Stimulated activated CD4-positive, alpha-beta T cell treated with anti-CD3 and anti-CD28 coated beads, Interleukin-1b, Interleukin-23, amount 100 ng/mL, for 24 hours (primary cell): ENCODE results near the gene APOBR.
"Not testable (repeated sequence)": the region's sequence is repeated elsewhere in the genome, so short reads cannot be mapped to it uniquely, and the experiment has no call there.

ENCODE experiments used
- DNase-seq, 4 experiments: peaks; one replicate each; pipeline ENCODE4 v3.0.0-alpha.2; 2020; ENCODE audit warnings: low read depth in 4 of 4, low spot score in 1 of 4

The APOBR gene

DNA sequence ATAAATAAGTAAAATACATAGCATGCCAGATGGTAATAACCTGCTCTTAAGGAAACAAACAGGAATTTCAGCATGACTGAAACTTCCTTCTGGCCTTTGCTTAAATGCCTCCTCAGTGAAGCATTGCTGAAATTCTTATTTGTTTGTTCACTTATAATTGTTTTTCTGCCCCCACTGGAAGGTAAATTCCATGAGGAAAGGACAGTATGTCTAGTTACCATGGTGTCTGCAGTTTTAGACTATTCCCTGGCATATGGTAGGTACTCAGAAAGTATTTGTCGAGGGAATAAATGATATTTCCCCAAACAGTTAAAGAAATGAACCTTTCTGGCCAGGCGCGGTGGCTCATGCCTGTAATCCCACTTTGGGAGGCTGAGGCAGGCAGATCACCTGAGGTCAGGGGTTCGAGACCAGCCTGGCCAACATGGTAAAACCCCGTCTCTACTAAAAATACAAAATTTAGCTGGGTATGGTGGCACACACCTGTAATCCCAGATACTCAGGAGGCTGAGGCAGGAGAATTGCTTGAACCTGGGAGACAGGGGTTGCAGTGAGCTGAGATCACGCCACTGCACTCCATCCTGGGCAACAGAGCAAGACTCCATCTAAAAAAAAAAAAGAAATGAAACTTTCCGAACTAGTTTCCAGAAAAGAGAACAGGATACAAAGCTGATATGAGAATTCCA is 32.8 kb downstream of the APOBR start:
- not testable (repeated sequence) for DNase-seq

DNA sequence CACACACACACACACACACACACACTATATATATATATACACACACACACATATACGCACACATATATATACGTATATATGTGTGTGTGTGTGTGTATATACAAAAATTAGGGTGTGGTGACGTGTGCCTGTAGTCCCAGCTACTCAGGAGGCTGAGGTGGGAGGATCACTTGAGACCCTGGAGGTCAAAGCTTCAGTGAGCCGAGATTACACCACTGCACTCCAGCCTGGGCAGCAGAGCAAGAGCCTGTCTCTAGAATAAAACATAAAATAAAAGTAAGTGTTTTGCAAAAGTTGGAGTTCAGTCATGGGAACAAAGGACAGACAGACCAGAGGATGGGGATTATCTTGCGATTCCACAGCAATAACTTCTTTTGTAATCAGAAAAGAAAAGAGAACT is 33.5 kb downstream of the APOBR start:
- no peak for DNase-seq

- DNase-seq = no peak
Measured at GRCh38 chr16:28528463-28528867, 34.0 kb downstream of the APOBR start.

- DNase-seq = no peak
Measured at GRCh38 chr16:28529124-28529523, 34.7 kb downstream of the APOBR start.

GRCh38 chr16:28531777-28532744 is 37.6 kb downstream of the APOBR start:
- no peak for DNase-seq

DNA sequence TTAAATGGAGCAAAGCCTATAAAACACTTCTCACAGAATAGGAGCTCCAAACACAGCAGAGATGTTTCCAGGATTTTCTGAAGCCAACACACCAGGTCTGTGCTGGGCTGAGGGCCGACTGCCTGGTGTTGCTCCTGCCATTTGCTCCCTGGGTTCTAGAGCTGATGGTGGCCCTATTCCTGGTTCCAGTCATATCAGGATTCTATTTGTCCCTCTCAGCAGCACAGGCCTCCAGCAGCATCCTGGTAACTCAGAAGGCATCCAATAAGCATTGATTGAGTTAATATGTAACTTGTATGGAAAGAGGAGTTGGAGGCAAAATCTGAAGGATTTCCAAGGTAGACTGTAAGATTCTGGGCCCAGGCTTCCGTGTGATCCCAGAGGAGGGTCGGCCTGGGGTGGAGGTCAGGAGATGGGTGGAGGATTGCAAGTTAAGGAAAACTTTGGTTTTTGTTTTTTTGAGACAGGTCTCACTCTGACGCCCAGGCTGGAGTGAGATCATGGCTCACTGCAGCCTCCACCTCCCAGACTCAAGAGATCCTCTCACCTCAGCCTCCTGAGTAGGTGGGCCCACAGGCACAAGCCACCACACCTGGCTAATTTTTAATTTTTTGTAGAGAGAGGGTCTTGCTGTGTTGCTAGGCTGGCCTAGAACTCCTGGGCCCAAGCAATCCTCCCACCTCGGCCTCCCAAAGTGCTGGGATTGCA is 38.7 kb downstream of the APOBR start:
- DNase-seq = no peak

- DNase-seq = no peak
Measured at GRCh38 chr16:28534542-28535373, 40.3 kb downstream of the APOBR start.

GRCh38 chr16:28537076-28537475 is 42.6 kb downstream of the APOBR start:
- DNase-seq = no peak

DNA sequence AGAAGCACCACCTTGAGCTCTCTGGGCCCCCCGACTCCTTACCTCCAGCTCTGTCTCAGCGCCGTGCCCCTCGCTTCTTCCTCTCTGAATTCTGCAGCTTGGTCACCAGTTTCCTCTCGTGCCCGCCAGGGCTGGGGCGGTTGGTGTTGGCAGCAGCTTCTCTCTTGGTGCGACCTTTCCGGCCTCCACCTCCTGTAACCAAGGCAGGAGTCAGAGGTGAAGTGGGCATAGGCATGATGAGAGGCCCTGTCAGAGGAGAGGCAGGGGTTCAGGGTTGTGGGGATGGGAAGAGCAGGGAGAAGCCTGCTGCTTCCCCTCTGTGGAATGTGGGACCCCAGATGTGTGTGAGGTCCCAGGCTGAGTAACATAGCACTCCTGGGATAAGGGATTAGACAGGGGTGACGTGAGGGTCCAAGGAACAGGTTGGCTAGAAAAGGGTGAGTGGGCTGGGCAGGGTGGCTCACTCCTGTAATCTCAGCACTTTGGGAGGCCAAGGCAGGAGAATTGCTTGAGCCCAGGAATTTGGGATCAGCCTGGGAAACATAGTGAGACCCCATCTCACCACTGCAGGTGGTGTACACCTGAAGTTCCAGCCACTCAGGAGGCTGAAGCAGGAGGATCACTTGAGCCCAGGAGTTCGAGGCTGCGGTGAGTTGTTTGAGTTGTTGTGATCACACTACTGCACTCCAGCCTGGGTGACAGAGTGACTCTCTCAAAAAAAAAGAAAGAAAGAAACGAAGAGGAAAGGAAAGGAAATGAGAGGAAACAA is 43.7 kb downstream of the APOBR start:
- DNase-seq = no peak

GRCh38 chr16:28538733-28539596 is 44.5 kb downstream of the APOBR start, which contains the start of gene NUPR1:
NUPR1 (minus strand) TSS chr16:28538974; CDS start chr16:28538907, 67 bp downstream.
- no peak for DNase-seq

GRCh38 chr16:28540346-28540745 is 45.9 kb downstream of the APOBR start:
- no peak for DNase-seq

DNA sequence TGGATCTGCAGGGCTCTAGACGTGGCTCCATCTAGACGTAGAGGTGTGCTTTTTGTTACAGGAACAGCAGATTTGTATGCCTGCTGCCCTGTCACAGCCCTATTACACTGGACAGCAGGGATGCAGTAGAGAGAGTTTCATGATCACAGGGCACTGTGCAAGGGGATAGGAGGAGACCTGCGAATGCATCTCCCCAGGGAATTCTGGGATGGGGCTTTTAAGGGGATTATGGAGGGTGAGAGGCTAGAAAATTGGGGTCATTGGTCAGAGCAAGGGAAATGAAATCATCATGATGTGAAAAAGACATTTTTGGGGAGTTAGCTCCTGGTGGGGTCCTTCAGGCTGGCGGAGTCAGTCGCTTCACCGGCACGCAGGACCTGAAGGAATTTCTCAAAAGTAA is 48.2 kb downstream of the APOBR start:
- DNase-seq = no peak

GRCh38 chr16:28543072-28543471 is 48.6 kb downstream of the APOBR start:
- no peak for DNase-seq

GRCh38 chr16:28544998-28545397 is 50.6 kb downstream of the APOBR start:
- no peak for DNase-seq

- not testable (repeated sequence) for DNase-seq
Measured at GRCh38 chr16:28545964-28546363, 51.5 kb downstream of the APOBR start.

DNA sequence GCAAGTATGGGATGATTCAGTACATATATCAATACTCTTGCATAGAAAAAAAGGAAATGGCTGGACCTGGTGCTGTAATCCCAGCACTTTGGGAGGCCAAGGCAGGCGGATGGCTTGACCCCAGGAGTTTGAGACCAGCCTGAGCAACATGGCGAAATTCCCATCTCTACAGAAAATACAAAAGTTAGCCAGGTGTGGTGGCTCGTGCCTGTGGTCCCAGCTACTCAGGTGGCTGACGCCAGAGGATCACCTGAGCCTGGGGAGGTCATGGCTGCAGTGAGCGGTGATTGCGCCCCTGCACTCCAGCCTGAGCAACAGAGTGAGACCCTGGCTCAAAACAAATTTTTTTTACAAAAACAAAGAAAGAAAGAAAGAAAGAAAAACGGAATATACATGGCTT is 52.2 kb downstream of the APOBR start:
- no peak for DNase-seq

DNA sequence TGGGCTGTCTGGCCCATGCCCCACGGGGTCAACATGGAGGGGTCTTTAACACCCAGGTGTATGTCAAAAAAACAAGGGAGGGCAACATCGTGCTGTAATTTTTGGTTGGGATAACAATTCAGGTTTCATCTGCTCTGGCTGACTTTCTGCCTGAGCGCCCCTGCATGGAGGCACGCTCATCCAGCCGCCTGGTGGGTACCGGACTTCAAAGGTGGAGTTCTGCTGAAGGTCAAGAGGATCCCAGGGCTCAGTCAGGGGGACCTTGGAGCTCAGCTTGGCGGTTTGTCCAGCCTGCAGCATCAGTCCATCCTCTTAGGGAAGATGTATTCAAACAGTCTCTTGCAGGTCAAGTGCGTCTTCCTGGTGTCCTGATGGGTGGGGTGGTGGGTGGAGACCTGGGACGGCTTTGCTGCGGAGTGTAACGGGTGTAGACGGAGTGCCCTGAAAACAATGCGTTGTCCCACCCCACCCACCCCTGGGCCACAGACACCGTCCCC is 53.9 kb downstream of the APOBR start:
- no peak for DNase-seq
